Large intestine (tissue), 3 donors: ENCODE results near the gene TRAF3IP3. TPM values are rescaled to one million over a fixed set of nuclear protein-coding genes. Genes with fewer than 3 reads are reported as not detected.
A peak's percentile ranks its signal among the peaks of the same experiment; 100 is the strongest.

ENCODE experiments used
- DNase-seq, 2 donors: peaks; one replicate each; pipeline versions ENCODE4 v3.0.0 to v3.0.0-alpha.2; 2013
- H3K27ac ChIP-seq: one replicate; pipeline ENCODE4 v1.5.1; 2013; ENCODE audit warnings: low read length
- H3K27me3 ChIP-seq: 2 replicates; pipeline ENCODE4 v1.6.1; 2013; ENCODE audit warnings: low read length; ENCODE audit not compliant: control insufficient read depth, insufficient read depth
- H3K36me3 ChIP-seq: 2 replicates; pipeline ENCODE4 v1.6.1; 2013; ENCODE audit warnings: low read length; ENCODE audit not compliant: control insufficient read depth, insufficient read depth
- H3K4me1 ChIP-seq: one replicate; pipeline ENCODE4 v1.6.1; 2013; ENCODE audit warnings: low read length; ENCODE audit not compliant: control insufficient read depth, insufficient read depth
- H3K4me3 ChIP-seq: one replicate; pipeline ENCODE4 v1.5.1; 2013; ENCODE audit warnings: low read length
- H3K9me3 ChIP-seq: one replicate; pipeline ENCODE4 v1.6.1; 2013; ENCODE audit warnings: mild to moderate bottlenecking, low read depth, low read length, moderate library complexity; ENCODE audit not compliant: control insufficient read depth
- WGBS: methylation state at CpG from one replicate; pipeline ENCODE4 v1.1.5; 2013; ENCODE audit warnings: low lambda C conversion rate; ENCODE audit not compliant: insufficient coverage; 5-methylcytosine and 5-hydroxymethylcytosine counted together
- polyA plus RNA-seq: library from polyadenylated mRNA; unstranded; fragments of 120-200 nt; gene quantifications from one replicate; pipeline ENCODE4 v1.2.1, GENCODE V29; 2013

The TRAF3IP3 gene
- polyA plus RNA-seq, 1 donor, result 21.0 TPM

GRCh38 chr1:209767096-209767495 lies 11.2 kb downstream of the TRAF3IP3 start:
- H3K4me1 ChIP-seq, result peaks cover 22% of the 10 kb centered on the region
- H3K9me3 ChIP-seq, result peaks cover 9% of the 10 kb centered on the region
- peak; percentile 43 to 51 for DNase-seq
- no peaks in the 10 kb centered on the region for H3K27me3 ChIP-seq
- peak overlapping the region; percentile 86 for H3K27ac ChIP-seq
- H3K4me3 ChIP-seq, result no peak overlapping the region
- peaks cover 2% of the 10 kb centered on the region for H3K36me3 ChIP-seq

- Histone ChIP-seq H3K4me1 (peaks cover 22% of the 10 kb centered on the region), H3K27ac (peak overlapping the region; percentile 34), H3K36me3 (peaks cover 2% of the 10 kb centered on the region), H3K4me3 (no peak overlapping the region), H3K9me3 (peaks cover 9% of the 10 kb centered on the region), H3K27me3 (no peaks in the 10 kb centered on the region)
- no peak for DNase-seq
These were observed 11.9 kb downstream of the TRAF3IP3 start for GRCh38 chr1:209767706-209768105.

- WGBS, result no CpG with 5 or more reads among the region's 9 CpGs
- H3K4me3 ChIP-seq, result no peak overlapping the region
- peaks cover 22% of the 10 kb centered on the region for H3K4me1 ChIP-seq
- peaks cover 9% of the 10 kb centered on the region for H3K9me3 ChIP-seq
- no peak for DNase-seq
- no peak overlapping the region for H3K27ac ChIP-seq
- no peaks in the 10 kb centered on the region for H3K27me3 ChIP-seq
- peaks cover 2% of the 10 kb centered on the region for H3K36me3 ChIP-seq
These were observed 12.5 kb downstream of the TRAF3IP3 start for GRCh38 chr1:209768354-209768774.

- Histone ChIP-seq H3K36me3 (peaks cover 2% of the 10 kb centered on the region), H3K27ac (peak overlapping the region; percentile 36), H3K4me3 (no peak overlapping the region), H3K9me3 (peaks cover 9% of the 10 kb centered on the region), H3K4me1 (peaks cover 22% of the 10 kb centered on the region), H3K27me3 (no peaks in the 10 kb centered on the region)
- DNase-seq, result peak in 1 of 2 donors; percentile 31
- WGBS, result no CpG with 5 or more reads among the region's 13 CpGs
These were observed 13.5 kb downstream of the TRAF3IP3 start for GRCh38 chr1:209769171-209769904.

GRCh38 chr1:209769971-209770370 lies 14.1 kb downstream of the TRAF3IP3 start:
- no peak for DNase-seq
- Histone ChIP-seq H3K36me3 (peaks cover 2% of the 10 kb centered on the region), H3K4me1 (peaks cover 22% of the 10 kb centered on the region), H3K27ac (peak overlapping the region; percentile 36), H3K4me3 (no peak overlapping the region), H3K9me3 (peaks cover 9% of the 10 kb centered on the region), H3K27me3 (no peaks in the 10 kb centered on the region)
- WGBS, result 83% methylated on average over 1 of the region's 7 CpGs

GRCh38 chr1:209770636-209771415 lies 15.0 kb downstream of the TRAF3IP3 start:
- no CpG with 5 or more reads among the region's 17 CpGs for WGBS
- no peaks in the 10 kb centered on the region for H3K27me3 ChIP-seq
- no peak for DNase-seq
- peaks cover 2% of the 10 kb centered on the region for H3K36me3 ChIP-seq
- no peak overlapping the region for H3K4me3 ChIP-seq
- H3K27ac ChIP-seq, result no peak overlapping the region
- peaks cover 9% of the 10 kb centered on the region for H3K9me3 ChIP-seq
- H3K4me1 ChIP-seq, result peaks cover 16% of the 10 kb centered on the region

GRCh38 chr1:209772126-209772525 lies 16.3 kb downstream of the TRAF3IP3 start:
- WGBS, result 87% methylated on average over 3 of the region's 6 CpGs
- H3K36me3 ChIP-seq, result peaks cover 3% of the 10 kb centered on the region

GRCh38 chr1:209774592-209774991 lies 18.7 kb downstream of the TRAF3IP3 start:
- Histone ChIP-seq H3K27ac (no peak overlapping the region), H3K4me3 (no peak overlapping the region)

More at GRCh38 chr1:209772126-209772525, 16.3 kb downstream of the TRAF3IP3 start:
- Histone ChIP-seq H3K4me1 (peaks cover 7% of the 10 kb centered on the region), H3K4me3 (no peak overlapping the region), H3K27ac (no peak overlapping the region), H3K9me3 (peaks cover 9% of the 10 kb centered on the region), H3K27me3 (no peaks in the 10 kb centered on the region)
- DNase-seq, result no peak

GRCh38 chr1:209775678-209776077 lies 19.8 kb downstream of the TRAF3IP3 start:
- no CpG with 5 or more reads among the region's 2 CpGs for WGBS
- DNase-seq, result no peak
- peaks cover 14% of the 10 kb centered on the region for H3K4me1 ChIP-seq
- H3K4me3 ChIP-seq, result no peak overlapping the region
- H3K27me3 ChIP-seq, result no peaks in the 10 kb centered on the region
- H3K9me3 ChIP-seq, result peaks cover 6% of the 10 kb centered on the region
- H3K36me3 ChIP-seq, result peaks cover 6% of the 10 kb centered on the region
- H3K27ac ChIP-seq, result no peak overlapping the region

More at GRCh38 chr1:209774592-209774991, 18.7 kb downstream of the TRAF3IP3 start:
- peaks cover 6% of the 10 kb centered on the region for H3K36me3 ChIP-seq
- H3K27me3 ChIP-seq, result no peaks in the 10 kb centered on the region
- H3K9me3 ChIP-seq, result peaks cover 9% of the 10 kb centered on the region
- peaks cover 3% of the 10 kb centered on the region for H3K4me1 ChIP-seq
- DNase-seq, result no peak
- WGBS, result no CpG with 5 or more reads among the region's 1 CpG

- DNase-seq, result no peak
- Histone ChIP-seq H3K4me3 (no peak overlapping the region), H3K27me3 (no peaks in the 10 kb centered on the region), H3K27ac (no peak overlapping the region), H3K36me3 (peaks cover 11% of the 10 kb centered on the region), H3K9me3 (no peaks in the 10 kb centered on the region), H3K4me1 (peaks cover 29% of the 10 kb centered on the region)
- WGBS, result no CpG with 5 or more reads among the region's 2 CpGs
These were observed 21.7 kb downstream of the TRAF3IP3 start for GRCh38 chr1:209777587-209777986.
